CD4-positive, alpha-beta T cell (primary cell): Measurements from ENCODE around the gene IPCEF1. TPM values are rescaled to one million over a fixed set of nuclear protein-coding genes. Genes with fewer than 3 reads are reported as not detected.

Source experiments
- ATAC-seq: fragments of 200-7000 bp; cut with Tn5 transposase; one replicate; pipeline ENCODE4 v1.10.0; 2022; ENCODE audit warnings: mild to moderate bottlenecking; ENCODE audit not compliant: poor library complexity
- CTCF ChIA-PET: fragments of 350-600 bp; sonication (Branson Sonifier 250); formaldehyde crosslinking; loops from one replicate; lab custom pipeline; 2021; ENCODE audit warnings: antibody characterized with exemption, inconsistent platforms; lab: Charles Lee
- POLR2A ChIA-PET: fragments of 350-600 bp; sonication (Branson Sonifier 250); formaldehyde crosslinking; loops from one replicate; lab custom pipeline; 2021; ENCODE audit warnings: antibody characterized with exemption, inconsistent platforms; lab: Charles Lee
- DNase-seq, 14 experiments: peaks; one replicate each; pipeline ENCODE4 v3.0.0-alpha.2; 2013 to 2020; ENCODE audit warnings: mixed read lengths in 2 of 14
- H3K27ac ChIP-seq, 2 donors: one replicate each; pipeline versions ENCODE4 v1.5.1 to v1.7.0; 2013; ENCODE audit warnings: low read length in 2 of 2, low read depth in 1 of 2, mild to moderate bottlenecking in 1 of 2
- H3K27me3 ChIP-seq, 2 experiments: 1 replicate in 1 of 2; 2 replicates in 1 of 2; pipeline versions ENCODE4 v1.6.1 to v1.7.0; 2013; ENCODE audit warnings: low read length in 2 of 2, control low read depth in 1 of 2, mild to moderate bottlenecking in 1 of 2, moderate library complexity in 1 of 2; ENCODE audit not compliant: insufficient read depth in 2 of 2, control insufficient read depth in 1 of 2
- H3K36me3 ChIP-seq: one replicate; pipeline ENCODE4 v1.6.1; 2013; ENCODE audit warnings: low read length, control low read depth; ENCODE audit not compliant: insufficient read depth
- H3K4me1 ChIP-seq: one replicate; pipeline ENCODE4 v1.6.1; 2013; ENCODE audit warnings: low read length, control low read depth; ENCODE audit not compliant: insufficient read depth
- H3K4me3 ChIP-seq: one replicate; pipeline ENCODE4 v1.5.1; 2013; ENCODE audit warnings: mild to moderate bottlenecking, low read length, moderate library complexity
- H3K9me3 ChIP-seq, 2 experiments: 1 replicate in 1 of 2; 2 replicates in 1 of 2; pipeline versions ENCODE4 v1.6.1 to v1.7.0; 2013; ENCODE audit warnings: low read length in 2 of 2, mild to moderate bottlenecking in 2 of 2, control low read depth in 1 of 2, moderate library complexity in 1 of 2; ENCODE audit not compliant: control insufficient read depth in 1 of 2, insufficient read depth in 1 of 2
- H3K27ac Mint-ChIP-seq: one replicate; pipeline ENCODE4 v1.8.0; 2020; ENCODE audit warnings: mixed read lengths
- H3K27me3 Mint-ChIP-seq: one replicate; pipeline ENCODE4 v1.8.0; 2021; ENCODE audit warnings: mixed read lengths
- H3K36me3 Mint-ChIP-seq: one replicate; pipeline ENCODE4 v1.8.0; 2021; ENCODE audit warnings: low read depth, mixed read lengths
- H3K4me1 Mint-ChIP-seq: one replicate; pipeline ENCODE4 v1.8.0; 2021; ENCODE audit warnings: low read depth, mixed read lengths
- H3K4me3 Mint-ChIP-seq: one replicate; pipeline ENCODE4 v1.8.0; 2020; ENCODE audit warnings: mild to moderate bottlenecking, mixed read lengths
- H3K9me3 Mint-ChIP-seq: one replicate; pipeline ENCODE4 v1.8.0; 2020; ENCODE audit warnings: mixed read lengths
- intact Hi-C, 2 experiments: fragments of 100-400 bp; cut with DNase I in 1 of 2; cut with micrococcal nuclease in 1 of 2; formaldehyde crosslinking; loops; one replicate each; pipeline versions ENCODE4 v1.15.1 to v1.9.0; 2023 to 2025; cut with DNase I, micrococcal nuclease
- total RNA-seq, 174 experiments: library from RNA in 2 of 174; stranded (reverse) in 2 of 174; gene quantifications; one replicate each; pipeline ENCODE4 v1.2.3 and lab custom pipeline; 2021 to 2026
- TF ChIP-seq, protein P1 (sequence below): fragments of 200-600 bp; IDR thresholded peaks from one replicate; pipeline ENCODE4 v1.8.0; 2022; ENCODE audit warnings: antibody characterized with exemption, mild to moderate bottlenecking

Gene IPCEF1
- total RNA-seq, 2 experiments from 2014 or later, result 92.4 to 96.8 TPM

DNA sequence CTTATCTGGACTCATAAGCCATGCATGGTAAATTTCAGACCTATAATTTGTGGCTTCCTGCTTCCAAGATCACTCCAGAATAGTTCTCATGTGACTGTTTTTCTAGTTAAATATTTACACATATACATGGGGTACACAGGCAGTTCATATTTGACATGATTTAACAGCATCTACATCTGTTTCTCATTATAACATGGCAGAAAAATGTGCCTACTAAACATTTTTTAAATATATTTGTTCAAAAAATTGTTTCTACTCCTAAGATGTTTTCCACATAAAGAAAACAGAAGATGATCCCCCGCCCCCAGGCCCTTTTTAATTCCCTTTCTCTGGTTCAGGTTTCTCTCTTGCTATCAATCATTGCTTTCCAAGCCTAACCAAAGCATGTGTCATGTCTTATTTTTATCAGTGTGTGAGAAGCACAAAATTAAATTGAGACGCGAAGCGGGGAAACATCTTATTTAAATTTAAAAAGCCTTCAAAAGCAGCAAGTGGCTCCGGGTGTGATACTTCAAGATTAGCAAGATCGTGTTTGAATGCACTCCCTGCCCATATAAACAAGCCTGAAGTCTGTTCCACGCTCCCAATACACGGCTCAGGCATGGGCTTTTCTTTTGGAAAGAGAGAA, 37.3 kb downstream of the IPCEF1 start:
- Mint-ChIP-seq H3K27me3 (no peaks in the 10 kb centered on the region), H3K36me3 (no peaks in the 10 kb centered on the region), H3K4me3 (no peak overlapping the region), H3K9me3 (no peaks in the 10 kb centered on the region), H3K27ac (no peak overlapping the region), H3K4me1 (no peaks in the 10 kb centered on the region)
- Histone ChIP-seq H3K9me3 (no peaks in the 10 kb centered on the region), H3K36me3 (no peaks in the 10 kb centered on the region), H3K27ac (no peak overlapping the region), H3K27me3 (no peaks in the 10 kb centered on the region), H3K4me3 (no peak overlapping the region), H3K4me1 (no peaks in the 10 kb centered on the region)
- intact Hi-C loops, result no loop called here
- ChIA-PET CTCF (no interaction called here), POLR2A (no interaction called here)
- DNase-seq, result no peak
- TF ChIP-seq, protein P1, sequence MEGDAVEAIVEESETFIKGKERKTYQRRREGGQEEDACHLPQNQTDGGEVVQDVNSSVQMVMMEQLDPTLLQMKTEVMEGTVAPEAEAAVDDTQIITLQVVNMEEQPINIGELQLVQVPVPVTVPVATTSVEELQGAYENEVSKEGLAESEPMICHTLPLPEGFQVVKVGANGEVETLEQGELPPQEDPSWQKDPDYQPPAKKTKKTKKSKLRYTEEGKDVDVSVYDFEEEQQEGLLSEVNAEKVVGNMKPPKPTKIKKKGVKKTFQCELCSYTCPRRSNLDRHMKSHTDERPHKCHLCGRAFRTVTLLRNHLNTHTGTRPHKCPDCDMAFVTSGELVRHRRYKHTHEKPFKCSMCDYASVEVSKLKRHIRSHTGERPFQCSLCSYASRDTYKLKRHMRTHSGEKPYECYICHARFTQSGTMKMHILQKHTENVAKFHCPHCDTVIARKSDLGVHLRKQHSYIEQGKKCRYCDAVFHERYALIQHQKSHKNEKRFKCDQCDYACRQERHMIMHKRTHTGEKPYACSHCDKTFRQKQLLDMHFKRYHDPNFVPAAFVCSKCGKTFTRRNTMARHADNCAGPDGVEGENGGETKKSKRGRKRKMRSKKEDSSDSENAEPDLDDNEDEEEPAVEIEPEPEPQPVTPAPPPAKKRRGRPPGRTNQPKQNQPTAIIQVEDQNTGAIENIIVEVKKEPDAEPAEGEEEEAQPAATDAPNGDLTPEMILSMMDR, result no peak
- no peak for ATAC-seq

DNA sequence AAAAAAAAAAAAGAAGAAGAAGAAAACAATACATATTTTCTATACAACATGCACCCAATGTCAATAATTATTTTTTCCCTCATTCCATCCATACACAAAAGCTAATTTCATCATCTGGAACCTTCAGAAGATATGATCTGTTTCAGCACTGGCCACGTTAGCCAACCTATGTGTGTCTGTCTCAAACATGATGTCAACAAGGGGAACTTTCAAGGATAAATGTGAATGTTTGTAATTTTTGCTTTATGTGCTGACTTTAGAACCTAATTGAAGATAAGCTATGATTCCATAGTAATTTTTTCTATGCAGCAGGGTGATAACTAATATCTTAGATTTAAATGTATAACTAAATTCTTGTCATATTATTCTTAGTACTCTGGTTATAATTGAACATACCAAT, 37.9 kb downstream of the IPCEF1 start:
- TF ChIP-seq, protein P1, result no peak
- no peak overlapping the region for H3K27ac ChIP-seq
- POLR2A ChIA-PET, result no interaction called here
- Mint-ChIP-seq H3K27ac (no peak overlapping the region), H3K27me3 (no peaks in the 10 kb centered on the region), H3K9me3 (no peaks in the 10 kb centered on the region), H3K4me3 (no peak overlapping the region), H3K4me1 (no peaks in the 10 kb centered on the region), H3K36me3 (no peaks in the 10 kb centered on the region)
- H3K9me3 ChIP-seq, result no peaks in the 10 kb centered on the region
- CTCF ChIA-PET, result no interaction called here
- H3K27me3 ChIP-seq, result no peaks in the 10 kb centered on the region
- ATAC-seq (no peak), DNase-seq (no peak)
- intact Hi-C loops, result no loop called here
- H3K4me3 ChIP-seq, result no peak overlapping the region
- no peaks in the 10 kb centered on the region for H3K36me3 ChIP-seq
- H3K4me1 ChIP-seq, result no peaks in the 10 kb centered on the region

DNA sequence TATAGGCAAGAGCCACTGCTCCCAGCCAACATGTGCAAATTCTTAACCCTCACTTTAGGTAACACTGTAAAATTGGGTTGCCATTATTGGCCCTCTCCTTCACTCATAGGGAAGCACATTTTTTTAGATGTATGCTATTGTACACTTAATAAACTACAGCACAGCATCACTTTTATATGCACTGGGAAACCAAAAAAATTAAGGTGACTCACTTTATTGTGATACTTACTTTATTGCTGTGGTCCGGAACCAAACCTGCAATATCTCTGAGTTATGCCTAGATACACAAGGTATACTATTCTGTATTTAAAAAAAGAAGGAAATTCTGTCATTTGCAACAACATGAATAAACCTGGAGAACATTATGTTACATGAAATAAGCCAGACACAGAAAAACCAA, 40.5 kb downstream of the IPCEF1 start:
- H3K4me1 ChIP-seq, result no peaks in the 10 kb centered on the region

More for the DNA sequence above, 40.5 kb downstream of the IPCEF1 start:
- H3K36me3 Mint-ChIP-seq, result no peaks in the 10 kb centered on the region
- H3K36me3 ChIP-seq, result no peaks in the 10 kb centered on the region
- ChIA-PET CTCF (no interaction called here), POLR2A (no interaction called here)
- H3K27me3 Mint-ChIP-seq, result no peaks in the 10 kb centered on the region
- H3K9me3 Mint-ChIP-seq, result no peaks in the 10 kb centered on the region
- H3K27me3 ChIP-seq, result no peaks in the 10 kb centered on the region
- no peak overlapping the region for H3K27ac ChIP-seq
- no peak overlapping the region for H3K4me3 Mint-ChIP-seq
- no peak overlapping the region for H3K27ac Mint-ChIP-seq
- no peaks in the 10 kb centered on the region for H3K4me1 Mint-ChIP-seq
- H3K9me3 ChIP-seq, result no peaks in the 10 kb centered on the region
- TF ChIP-seq, protein P1, result no peak
- ATAC-seq, result no peak
- intact Hi-C loops, result no loop called here
- no peak for DNase-seq
- H3K4me3 ChIP-seq, result no peak overlapping the region
